Stomach (tissue), 9 donors: ENCODE measurements around the gene DYNC1I1. TPM values are rescaled to one million over a fixed set of nuclear protein-coding genes. Genes with fewer than 3 reads are reported as not detected.

ENCODE experiments used
- DNase-seq, 2 donors: peaks; one replicate each; pipeline versions ENCODE4 v3.0.0 to v3.0.0-alpha.2; 2013 to 2019
- H3K27ac ChIP-seq, 5 donors: fragments of 200-600 bp in 4 of 5; sonication (generic) in 4 of 5; one replicate each; pipeline ENCODE4 v1.5.1; 2013 to 2019; ENCODE audit warnings: mild to moderate bottlenecking in 1 of 5, moderate library complexity in 1 of 5
- H3K27me3 ChIP-seq, 3 donors: fragments of 200-600 bp; sonication (generic); one replicate each; pipeline ENCODE4 v1.5.1; 2017 to 2019; ENCODE audit warnings: mixed run types in 1 of 3
- H3K36me3 ChIP-seq, 4 donors: fragments of 200-600 bp; sonication (generic); 1 replicate in 3 of 4; 2 replicates in 1 of 4; pipeline ENCODE4 v1.5.1; 2016 to 2019
- H3K4me1 ChIP-seq, 4 donors: fragments of 200-600 bp; sonication (generic); one replicate each; pipeline ENCODE4 v1.5.1; 2016 to 2019
- H3K4me3 ChIP-seq, 4 donors: fragments of 200-600 bp; sonication (generic) in 3 of 4; one replicate each; pipeline ENCODE4 v1.5.1; 2016 to 2019; ENCODE audit warnings: mild to moderate bottlenecking in 1 of 4
- H3K9me3 ChIP-seq, 4 donors: fragments of 200-600 bp; sonication (generic); one replicate each; pipeline ENCODE4 v1.5.1; 2016 to 2019
- CTCF ChIP-seq, 7 experiments: fragments of 450-650 bp in 4 of 7; fragments of 200-600 bp in 3 of 7; sonication (generic) in 3 of 7; IDR thresholded peaks; one replicate each; pipeline ENCODE4 v1.5.1; 2016 to 2019; ENCODE audit warnings: antibody characterized with exemption in 7 of 7, control low read depth in 2 of 7, mild to moderate bottlenecking in 1 of 7
- EP300 ChIP-seq: sonication (generic); formaldehyde crosslinking; IDR thresholded peaks from one replicate; pipeline ENCODE4 v1.6.1; 2017; ENCODE audit warnings: antibody characterized with exemption
- POLR2A ChIP-seq, 4 donors: fragments of 450-650 bp; IDR thresholded peaks; one replicate each; pipeline ENCODE4 v1.6.1; 2016; ENCODE audit warnings: antibody characterized with exemption in 4 of 4, control low read depth in 2 of 4, mild to moderate bottlenecking in 1 of 4, moderate library complexity in 1 of 4
- POLR2AphosphoS5 ChIP-seq, 3 donors: sonication (generic); formaldehyde crosslinking; IDR thresholded peaks; one replicate each; pipeline ENCODE4 v1.6.1; 2016; ENCODE audit warnings: antibody characterized with exemption in 3 of 3
- WGBS, 5 donors: extraction: QIAGEN DNeasy Blood & Tissue Kit in 3 of 5; methylation state at CpG; one replicate each; pipeline versions ENCODE4 v1.1.5 to v1.1.7; 2013 to 2018; 5-methylcytosine and 5-hydroxymethylcytosine counted together
- intact Hi-C: fragments of 100-400 bp; cut with DNase I; formaldehyde crosslinking; loops from one replicate; pipeline ENCODE4 v1.15.1; 2023; ENCODE audit warnings: low total_unique reads
- polyA plus RNA-seq, 3 donors: library from polyadenylated mRNA; stranded (reverse); fragments of 200-250 nt; gene quantifications; one replicate each; pipeline ENCODE4 v1.2.3, GENCODE V29; 2013
- total RNA-seq, 5 donors: library from RNA; depleted of rRNA; stranded (reverse); fragments of >200 nt; gene quantifications; one replicate each; pipeline versions ENCODE4 v1.1.0 to v1.2.3, GENCODE V29; 2014 to 2016
- donor health status: healthy with polysubstance abuse.
- donor health status: Bipolar disorder and iron deficiency.
- donor health status: healthy.

DYNC1I1 gene
- total and polyA plus RNA-seq, 8 donors: 0.93 to 69.4 (median 5.3) TPM

- Histone ChIP-seq H3K9me3 (no peaks in the 10 kb centered on the region), H3K27ac (no peak overlapping the region), H3K27me3 (no peaks in the 10 kb centered on the region), H3K4me1 (peaks cover 0 to 4% (median 0%) of the 10 kb centered on the region in 4 donors), H3K4me3 (no peak overlapping the region), H3K36me3 (no peaks in the 10 kb centered on the region)
- intact Hi-C loops: no loop called here
- DNase-seq: no peak
- WGBS, 5 donors: 86 to 93% (median 90%) methylated on average over 4 of the region's 4 CpGs
- TF ChIP-seq EP300 (no peak), POLR2A (IDR thresholded peaks at IDR 0.05) (no peak), POLR2AphosphoS5 (IDR thresholded peaks at IDR 0.05) (no peak)
These were observed 249.2 kb downstream of the DYNC1I1 start for GRCh38 chr7:96021568-96021967.

DNA sequence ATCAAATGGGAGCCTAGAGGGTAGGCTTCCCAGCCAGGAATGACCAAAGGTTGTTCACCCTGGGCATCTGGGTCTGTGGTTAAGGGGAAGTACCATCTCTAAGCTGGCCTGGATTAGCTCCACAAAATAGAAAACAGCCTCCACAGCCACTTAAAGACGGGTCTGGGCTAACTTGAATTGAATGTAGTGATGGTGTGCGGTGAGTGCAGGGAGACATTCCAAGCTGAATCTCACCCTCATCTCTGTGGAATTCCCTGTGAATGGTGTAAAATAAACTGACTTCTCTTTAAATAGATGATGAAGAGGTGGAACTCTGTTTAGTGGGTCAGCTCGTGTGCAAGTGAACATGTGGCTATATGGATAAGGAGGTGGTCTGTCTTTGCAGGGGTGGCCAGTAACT, 251.0 kb downstream of the DYNC1I1 start:
- TF ChIP-seq CTCF (IDR thresholded peaks at IDR 0.05) (no peak), EP300 (no peak), POLR2A (IDR thresholded peaks at IDR 0.05) (no peak), POLR2AphosphoS5 (IDR thresholded peaks at IDR 0.05) (no peak)
- H3K9me3 ChIP-seq: no peaks in the 10 kb centered on the region
- peaks cover 0 to 3% (median 0%) of the 10 kb centered on the region in 4 donors for H3K36me3 ChIP-seq
- DNase-seq: no peak
- H3K4me3 ChIP-seq: no peak overlapping the region
- H3K27me3 ChIP-seq: no peaks in the 10 kb centered on the region
- H3K27ac ChIP-seq: no peak overlapping the region
- WGBS, 5 donors: 80 to 85% (median 82%) methylated on average over 3 of the region's 3 CpGs
- intact Hi-C loops: no loop called here
- H3K4me1 ChIP-seq: no peaks in the 10 kb centered on the region

DNA sequence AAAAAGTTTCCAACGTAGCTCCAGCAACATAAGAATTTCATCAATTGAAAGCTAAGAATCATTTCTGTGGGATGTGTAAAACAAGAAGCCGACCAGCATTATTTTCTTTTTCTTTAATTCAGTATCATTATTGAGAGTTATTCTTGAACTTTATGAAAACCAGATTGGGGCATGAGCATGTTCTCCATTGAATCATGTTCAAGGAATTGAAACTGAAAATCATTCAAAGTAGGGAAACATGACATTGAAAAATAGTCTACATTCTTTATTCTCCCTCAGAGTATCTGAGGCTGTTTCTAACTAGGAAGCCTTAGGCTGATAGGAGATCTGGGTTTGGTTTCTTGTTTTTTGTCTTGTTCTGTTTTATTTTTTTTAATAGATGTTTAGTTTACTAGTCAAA, 253.7 kb downstream of the DYNC1I1 start:
- 38 to 90% (median 84%) methylated on average over 2 of the region's 2 CpGs for WGBS, 5 donors
- Histone ChIP-seq H3K27ac (no peak overlapping the region), H3K9me3 (no peaks in the 10 kb centered on the region), H3K36me3 (peaks cover 0 to 3% (median 0%) of the 10 kb centered on the region in 4 donors), H3K27me3 (no peaks in the 10 kb centered on the region), H3K4me3 (no peak overlapping the region), H3K4me1 (no peaks in the 10 kb centered on the region)
- no peak for TF ChIP-seq POLR2AphosphoS5 (IDR thresholded peaks at IDR 0.05)
- TF ChIP-seq EP300: no peak
- TF ChIP-seq CTCF (IDR thresholded peaks at IDR 0.05): no peak
- no peak for TF ChIP-seq POLR2A (IDR thresholded peaks at IDR 0.05)
- intact Hi-C loops: no loop called here
- DNase-seq: no peak

GRCh38 chr7:96026611-96027010, 254.3 kb downstream of the DYNC1I1 start:
- DNase-seq: no peak
- Histone ChIP-seq H3K4me1 (no peaks in the 10 kb centered on the region), H3K9me3 (no peaks in the 10 kb centered on the region), H3K4me3 (no peak overlapping the region), H3K36me3 (peaks cover 0 to 3% (median 0%) of the 10 kb centered on the region in 4 donors), H3K27ac (no peak overlapping the region), H3K27me3 (no peaks in the 10 kb centered on the region)
- TF ChIP-seq EP300 (no peak), POLR2A (IDR thresholded peaks at IDR 0.05) (no peak), CTCF (IDR thresholded peaks at IDR 0.05) (no peak), POLR2AphosphoS5 (IDR thresholded peaks at IDR 0.05) (no peak)
- intact Hi-C loops: no loop called here
- WGBS, 5 donors: 67 to 77% (median 70%) methylated on average over 1 of the region's 1 CpG

DNA sequence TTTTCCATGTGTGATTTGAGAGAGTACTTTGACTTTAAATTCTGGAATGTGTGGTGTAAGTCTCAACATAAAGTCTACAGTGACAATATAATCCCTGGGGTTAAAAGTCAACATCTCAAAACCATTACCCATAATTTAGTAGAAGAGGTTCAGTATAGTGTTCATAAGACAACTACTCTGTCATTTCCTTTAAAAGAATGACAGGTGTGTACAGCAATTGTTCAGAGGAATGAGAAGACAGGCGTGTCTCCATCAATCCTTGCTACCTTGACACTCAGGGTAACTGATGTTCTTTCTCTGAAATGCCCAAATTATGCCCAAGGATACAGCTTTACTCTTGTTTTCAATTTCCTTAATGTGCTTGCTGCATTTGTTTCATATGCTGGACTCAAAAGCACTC, 256.4 kb downstream of the DYNC1I1 start:
- no peaks in the 10 kb centered on the region for H3K27me3 ChIP-seq
- 76 to 91% (median 90%) methylated on average over 1 of the region's 1 CpG for WGBS, 5 donors
- peaks cover 0 to 3% (median 0%) of the 10 kb centered on the region in 4 donors for H3K36me3 ChIP-seq

More for the DNA sequence above, 256.4 kb downstream of the DYNC1I1 start:
- H3K9me3 ChIP-seq: no peaks in the 10 kb centered on the region
- H3K4me3 ChIP-seq: no peak overlapping the region
- no peaks in the 10 kb centered on the region for H3K4me1 ChIP-seq
- DNase-seq: no peak
- no peak overlapping the region for H3K27ac ChIP-seq
- TF ChIP-seq POLR2A (IDR thresholded peaks at IDR 0.05): no peak
- TF ChIP-seq CTCF (IDR thresholded peaks at IDR 0.05): no peak
- no peak for TF ChIP-seq POLR2AphosphoS5 (IDR thresholded peaks at IDR 0.05)
- no peak for TF ChIP-seq EP300
- intact Hi-C loops: no loop called here
